D341Med (cell line): ENCODE data around the gene R3HDM1.
"Not testable (repeated sequence)": the region's sequence is repeated elsewhere in the genome, so short reads cannot be mapped to it uniquely, and the experiment has no call there.

ENCODE experiments used
- DNase-seq: peaks from one replicate; pipeline ENCODE4 v3.0.0; 2012; ENCODE audit warnings: low spot score

Gene R3HDM1

DNA sequence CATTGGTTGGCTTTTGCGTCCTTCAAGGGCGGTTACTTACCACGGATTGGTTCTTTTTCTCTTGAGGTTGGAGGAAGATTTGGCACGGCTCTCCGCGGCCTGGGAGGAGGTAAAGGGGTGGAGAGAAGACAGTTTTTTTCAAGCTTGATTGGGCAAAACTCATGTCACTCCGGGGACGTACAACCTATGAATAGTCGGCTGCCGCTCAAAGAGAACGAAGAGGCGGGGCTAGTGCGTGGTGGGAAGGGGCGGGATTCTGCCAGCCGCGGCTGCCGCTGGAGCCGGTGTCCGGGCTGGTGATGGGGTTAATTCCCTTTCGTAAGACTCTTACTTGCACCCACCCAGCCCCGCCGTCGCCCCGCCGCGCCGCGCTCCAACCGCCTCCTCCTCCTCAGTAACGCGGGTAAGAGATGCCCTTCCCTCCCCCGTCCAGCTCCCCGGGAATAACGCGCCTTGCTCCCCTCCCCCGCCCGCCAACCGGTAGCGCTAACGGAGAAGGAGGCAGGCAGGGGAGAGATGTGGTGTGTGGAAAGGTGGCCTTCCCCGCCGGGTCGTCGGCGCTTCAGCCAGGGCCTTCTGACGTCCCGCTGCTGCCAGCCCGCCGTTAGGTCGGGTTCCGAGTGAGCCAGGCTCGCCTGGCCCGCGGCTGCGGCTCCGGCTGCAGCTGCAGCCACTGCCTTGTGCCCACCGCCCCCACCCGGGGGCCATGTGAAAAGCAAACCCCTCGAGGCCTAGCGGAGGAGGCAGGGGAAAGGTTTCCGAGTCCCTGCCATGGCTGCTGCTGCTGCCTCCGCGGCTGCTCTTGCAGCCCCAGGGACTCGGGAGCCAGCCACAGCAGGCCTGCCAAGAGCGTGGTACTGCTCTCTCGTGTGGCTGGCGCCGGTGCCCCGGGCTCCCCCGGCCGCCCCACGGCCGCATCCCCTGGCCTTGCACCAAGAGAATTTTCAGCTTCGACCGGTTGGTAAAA, at the start of gene R3HDM1:
R3HDM1 (plus strand) TSS at position 254 of the 967 bp plus-strand sequence. CDS start 73,362 bp downstream, outside the sequence.
- peak; percentile 91 for DNase-seq

- DNase-seq, result no peak
Measured at GRCh38 chr2:135485441-135485840, 45.8 kb upstream of the R3HDM1 start.

- no peak for DNase-seq
Measured at GRCh38 chr2:135490376-135490775, 40.9 kb upstream of the R3HDM1 start.

GRCh38 chr2:135494503-135494902, 36.8 kb upstream of the R3HDM1 start:
- DNase-seq, result no peak

DNA sequence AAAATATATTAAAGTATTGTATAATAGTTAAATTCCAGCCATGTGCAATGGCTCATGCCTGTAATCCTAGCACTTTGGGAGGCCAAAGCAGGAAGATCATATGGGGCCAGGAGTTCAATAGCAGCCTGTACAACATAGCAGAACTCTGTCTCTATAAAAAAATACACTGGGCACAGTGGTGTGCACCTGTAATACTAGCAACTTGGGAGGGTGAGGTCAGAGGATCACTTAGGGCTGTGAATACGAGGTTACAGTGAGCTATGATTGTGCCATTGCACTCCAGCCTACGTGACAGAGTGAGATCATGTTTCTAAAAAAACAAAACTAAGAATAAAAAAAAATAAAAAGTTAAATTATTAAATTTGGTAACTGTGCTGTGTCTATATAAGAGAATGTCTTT, 36.4 kb upstream of the R3HDM1 start:
- no peak for DNase-seq

DNA sequence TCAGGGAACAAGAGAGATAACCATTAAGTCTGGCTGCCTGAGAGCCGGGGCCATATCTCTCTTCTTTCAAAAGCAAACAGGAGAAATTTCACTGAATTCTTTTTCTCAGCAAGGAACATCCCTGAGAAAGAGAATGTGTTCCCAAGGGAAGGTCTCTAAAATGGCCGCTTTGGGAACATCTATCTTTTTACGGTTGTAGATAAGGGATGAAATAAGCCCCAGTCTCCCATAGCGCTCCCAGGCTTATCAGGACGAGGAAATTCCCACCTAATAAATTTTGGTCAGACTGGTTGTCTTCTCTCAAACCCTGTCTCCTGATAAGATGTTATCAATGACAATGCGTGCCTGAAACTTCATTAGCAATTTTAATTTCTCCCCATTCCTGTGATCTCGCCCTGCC, 32.7 kb upstream of the R3HDM1 start:
- DNase-seq, result not testable (repeated sequence)

DNA sequence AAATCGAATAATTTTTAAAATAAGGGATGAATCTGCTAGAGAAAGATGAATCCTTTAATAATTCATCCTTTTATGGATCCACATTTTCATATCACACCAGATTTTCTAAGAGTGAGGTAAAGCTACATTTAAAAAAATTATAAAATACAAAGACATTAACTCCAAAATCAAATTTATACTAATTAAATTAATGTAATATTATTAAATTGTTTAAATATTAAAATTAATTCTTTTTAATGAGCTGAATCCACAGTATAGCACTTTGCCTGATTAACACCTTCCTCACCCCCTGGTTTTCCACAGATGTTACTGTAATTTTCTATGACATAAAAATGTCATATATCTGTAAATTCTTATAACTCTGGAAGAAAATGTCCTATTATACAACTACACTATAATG, 26.5 kb upstream of the R3HDM1 start:
- DNase-seq, result no peak

GRCh38 chr2:135510577-135510976, 20.7 kb upstream of the R3HDM1 start:
- DNase-seq, result no peak

DNA sequence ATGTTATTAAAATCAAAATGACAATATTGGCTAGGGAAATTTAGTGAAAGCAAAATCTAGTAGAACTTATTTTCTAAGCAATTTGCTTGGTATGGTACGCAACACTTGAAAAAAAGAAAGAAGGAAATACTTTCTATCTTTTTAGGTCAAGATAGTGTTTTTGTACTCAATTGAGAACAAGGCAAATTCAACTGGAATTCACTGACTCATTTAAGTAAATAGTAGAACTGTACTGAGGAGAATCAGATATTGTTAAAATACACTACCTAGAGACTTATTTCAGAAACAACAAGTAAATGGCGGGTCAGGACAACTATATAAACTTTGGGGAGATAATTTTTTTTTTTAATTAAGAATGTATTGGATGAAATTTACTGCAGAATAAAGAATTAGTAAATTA, 19.2 kb upstream of the R3HDM1 start:
- DNase-seq, result no peak

DNA sequence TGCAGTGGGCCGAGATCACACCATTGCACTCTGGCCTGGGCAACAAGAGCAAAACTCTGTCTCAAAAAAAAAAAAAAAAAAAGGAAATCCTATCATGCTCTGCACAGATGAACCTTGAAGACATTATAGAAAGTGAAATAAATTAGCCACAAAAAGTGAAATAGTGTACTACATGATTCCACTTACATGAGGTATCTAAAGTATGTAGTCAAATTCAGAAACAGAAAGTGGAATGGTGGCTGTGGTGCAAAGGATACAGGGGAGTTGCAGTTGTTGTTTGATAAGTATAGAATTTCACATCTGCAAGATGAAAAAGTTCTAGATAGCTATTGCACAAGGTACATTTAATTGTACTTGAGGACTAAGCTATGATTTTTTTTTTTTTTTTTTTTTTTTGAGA, 5.5 kb upstream of the R3HDM1 start:
- no peak for DNase-seq

GRCh38 chr2:135528006-135528405, 3.3 kb upstream of the R3HDM1 start:
- DNase-seq, result no peak

GRCh38 chr2:135530313-135531230, 712 bp upstream of the R3HDM1 start, which contains the start of gene ZRANB3:
Gene ZRANB3 (minus strand): TSS chr2:135531218.
- peak; percentile 82 for DNase-seq

DNA sequence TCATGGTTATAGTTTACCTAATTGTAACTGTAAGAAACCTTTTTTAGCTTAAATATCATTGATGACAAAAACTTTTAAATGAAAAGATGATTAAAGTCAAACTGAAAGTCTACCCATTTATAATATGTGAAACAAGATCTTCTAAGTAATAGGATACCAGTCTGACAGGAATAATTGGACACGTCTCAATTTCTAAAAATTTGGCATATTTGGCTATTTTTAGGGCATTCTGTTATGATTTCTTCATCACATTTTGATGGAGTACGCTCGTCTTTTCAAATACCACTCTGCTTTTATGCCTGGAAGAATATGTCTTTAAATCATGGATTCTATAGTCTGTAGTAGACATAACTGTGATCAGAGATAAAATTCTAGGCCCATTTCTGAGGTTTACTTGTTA, 1.3 kb downstream of the R3HDM1 start:
- DNase-seq, result no peak

DNA sequence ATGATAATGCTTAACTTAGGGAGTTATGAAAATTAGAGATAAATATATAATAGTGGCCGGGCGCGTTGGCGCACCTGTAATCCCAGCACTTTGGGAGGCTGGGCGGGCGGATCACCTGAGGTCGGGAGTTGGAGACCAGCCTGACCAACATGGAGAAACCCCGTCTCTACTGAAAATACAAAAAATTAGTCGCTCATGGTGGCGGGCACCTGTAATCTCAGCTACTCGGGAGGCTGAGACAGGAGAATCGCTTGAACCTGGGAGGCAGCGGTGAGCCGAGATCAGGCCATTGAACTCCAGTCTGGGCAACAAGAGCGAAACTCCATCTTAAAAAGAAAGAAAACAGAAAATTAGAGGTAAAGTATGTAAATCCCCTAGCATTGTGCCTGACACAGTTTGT, 2.3 kb downstream of the R3HDM1 start:
- DNase-seq, result not testable (repeated sequence)

- no peak for DNase-seq
Measured at GRCh38 chr2:135546436-135546835, 15.2 kb downstream of the R3HDM1 start.

- DNase-seq, result no peak
Measured at GRCh38 chr2:135547311-135547710, 16.0 kb downstream of the R3HDM1 start.

DNA sequence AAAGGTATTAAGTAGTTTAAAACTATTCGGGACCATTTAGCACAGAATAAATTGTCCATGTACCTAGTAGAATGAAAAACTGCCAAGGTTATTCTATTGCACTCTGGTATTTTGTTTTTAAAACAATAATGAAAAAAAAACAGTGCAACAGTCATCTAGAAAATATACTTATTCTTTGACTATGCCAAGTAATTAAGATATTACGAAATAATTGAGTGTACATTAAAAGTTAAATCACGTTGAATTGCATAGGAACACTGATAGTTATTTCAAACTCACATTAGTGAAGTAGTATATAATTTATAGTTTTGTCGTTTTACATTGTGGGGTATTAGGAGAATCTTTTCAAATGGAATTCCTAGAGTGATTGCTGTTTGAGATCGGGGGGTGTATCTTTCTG, 20.1 kb downstream of the R3HDM1 start:
- DNase-seq, result no peak

- no peak for DNase-seq
Measured at GRCh38 chr2:135552887-135553286, 21.6 kb downstream of the R3HDM1 start.

DNA sequence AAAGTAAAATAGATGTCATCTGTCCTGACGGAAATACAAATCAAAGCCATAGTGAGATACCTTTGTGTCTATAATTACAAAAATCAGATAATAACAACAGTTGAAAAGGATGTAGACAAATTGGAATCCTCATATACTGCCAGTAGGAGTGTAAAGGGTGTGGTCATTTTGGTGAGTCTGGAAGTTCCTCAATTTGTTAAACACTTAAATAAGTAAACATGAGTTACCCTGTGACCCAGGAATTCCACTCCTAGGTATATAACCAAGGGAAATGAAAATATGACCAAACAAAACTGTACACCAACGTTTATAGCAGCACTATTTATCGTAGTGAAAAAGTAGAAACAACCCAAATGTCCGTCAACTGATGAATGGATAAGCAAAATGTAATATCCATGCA, 24.0 kb downstream of the R3HDM1 start:
- no peak for DNase-seq

- DNase-seq, result no peak
Measured at GRCh38 chr2:135557530-135557929, 26.2 kb downstream of the R3HDM1 start.

DNA sequence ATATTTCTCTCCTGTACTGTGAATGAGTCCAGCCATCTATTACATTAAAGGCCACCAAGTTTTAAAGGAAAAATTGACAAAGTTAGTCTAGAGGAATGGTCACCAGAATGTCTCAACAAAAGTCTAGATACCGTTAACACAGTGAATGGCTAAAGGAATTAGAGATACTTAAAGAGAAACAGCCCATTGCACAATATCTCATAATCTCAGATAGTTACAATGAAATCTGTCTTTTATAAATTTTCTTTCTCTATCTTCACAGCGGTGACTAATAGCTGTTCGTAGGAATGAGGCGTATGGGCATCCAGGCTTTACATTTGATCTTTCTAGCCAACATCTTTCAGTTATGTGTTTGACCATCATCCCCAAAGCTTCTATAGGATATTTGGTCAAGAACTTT, 30.6 kb downstream of the R3HDM1 start:
- DNase-seq, result no peak

DNA sequence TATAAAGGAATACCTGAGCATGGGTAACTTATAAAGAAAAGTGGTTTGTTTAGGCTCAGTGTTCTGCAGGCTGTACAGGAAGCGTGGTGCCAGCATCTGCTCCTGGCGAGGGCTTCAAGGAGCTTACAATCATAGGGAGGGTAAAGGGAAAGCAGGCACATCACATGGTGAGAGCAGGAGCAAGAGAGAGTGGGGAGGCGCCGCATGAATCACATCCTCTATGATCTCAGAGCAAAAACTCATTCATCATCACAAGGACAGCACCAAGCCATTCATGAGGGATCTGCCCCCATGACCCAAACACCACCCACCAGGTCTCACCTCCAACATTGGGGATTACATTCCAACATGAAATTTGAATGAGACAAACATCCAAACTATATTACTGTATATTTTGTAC, 32.5 kb downstream of the R3HDM1 start:
- no peak for DNase-seq

GRCh38 chr2:135570884-135571283, 39.6 kb downstream of the R3HDM1 start:
- no peak for DNase-seq
